T-helper 2 cell (primary cell): ENCODE data around the gene SCP2.

Experiments used
- DNase-seq, 5 experiments: peaks; one replicate each; pipeline versions ENCODE4 v3.0.0 to v3.0.0-alpha.2; 2012 to 2022
- total RNA-seq, 2 donors: gene quantifications; one replicate each; lab custom pipeline; 2026; lab: John Stamatoyannopoulos, UW

SCP2 gene
- total RNA-seq, result 27.1 to 61.9 reads per million in 2 donors

GRCh38 chr1:52927212-52928014 lies at the start of gene SCP2:
Gene SCP2 (plus strand): TSS chr1:52927276. CDS start chr1:52927397, 121 bp downstream.
- peak; percentile 54 to 83 (median 62) for DNase-seq

GRCh38 chr1:52877554-52877953 lies 49.5 kb upstream of the SCP2 start:
- no peak for DNase-seq

GRCh38 chr1:52880206-52880605 lies 46.9 kb upstream of the SCP2 start:
- no peak for DNase-seq

DNA sequence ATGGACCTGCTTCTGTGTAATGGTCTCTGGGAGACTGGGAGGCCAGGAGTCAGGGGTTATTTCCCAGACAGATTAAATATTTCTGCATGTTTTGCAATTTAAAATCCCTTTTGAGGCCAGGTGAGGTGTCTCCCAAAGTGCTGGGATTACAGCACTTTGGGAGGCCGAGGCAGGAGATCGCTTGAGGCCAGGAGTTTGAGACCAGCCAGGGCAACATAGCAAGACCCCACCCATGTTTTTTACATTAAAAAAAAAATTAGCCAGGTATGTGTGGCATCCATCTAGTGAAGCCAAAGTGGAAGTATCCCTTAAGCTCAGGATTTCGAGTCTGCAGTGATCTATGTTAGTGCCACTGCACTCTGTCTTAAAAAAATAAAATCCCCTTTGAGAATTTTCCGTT lies 39.6 kb upstream of the SCP2 start:
- DNase-seq, result no peak

- DNase-seq, result no peak
These were observed 34.5 kb upstream of the SCP2 start for GRCh38 chr1:52892424-52893215.

DNA sequence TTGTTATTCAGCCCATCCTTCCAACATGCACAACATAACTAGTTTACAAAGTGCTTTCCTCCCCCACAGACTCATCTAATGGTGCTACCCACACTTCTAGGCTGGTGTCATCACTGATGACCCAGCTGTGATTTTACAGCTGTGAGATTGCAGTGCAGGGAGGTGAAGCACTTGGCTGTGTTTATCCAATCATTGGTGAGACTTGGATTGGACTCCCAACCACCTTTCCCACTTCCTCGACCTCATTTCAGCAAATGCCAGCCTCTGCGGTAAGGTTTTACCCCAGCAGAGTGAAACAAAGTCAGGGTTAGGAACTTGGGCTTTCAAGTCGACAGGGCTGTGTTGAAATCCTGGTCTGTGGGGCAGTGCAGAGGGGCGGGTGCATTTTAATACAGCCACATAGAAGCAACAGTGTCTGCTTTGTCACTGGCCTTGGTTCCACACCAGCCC lies 27.6 kb upstream of the SCP2 start:
- DNase-seq, result no peak

GRCh38 chr1:52900402-52900801 lies 26.7 kb upstream of the SCP2 start:
- DNase-seq, result no peak

GRCh38 chr1:52901384-52901783 lies 25.7 kb upstream of the SCP2 start:
- no peak for DNase-seq

- DNase-seq, result no peak
These were observed 22.7 kb upstream of the SCP2 start for GRCh38 chr1:52904208-52904926.

GRCh38 chr1:52904927-52905698 lies 22.0 kb upstream of the SCP2 start:
- peak in 1 of 5 experiments; percentile 55 for DNase-seq

DNA sequence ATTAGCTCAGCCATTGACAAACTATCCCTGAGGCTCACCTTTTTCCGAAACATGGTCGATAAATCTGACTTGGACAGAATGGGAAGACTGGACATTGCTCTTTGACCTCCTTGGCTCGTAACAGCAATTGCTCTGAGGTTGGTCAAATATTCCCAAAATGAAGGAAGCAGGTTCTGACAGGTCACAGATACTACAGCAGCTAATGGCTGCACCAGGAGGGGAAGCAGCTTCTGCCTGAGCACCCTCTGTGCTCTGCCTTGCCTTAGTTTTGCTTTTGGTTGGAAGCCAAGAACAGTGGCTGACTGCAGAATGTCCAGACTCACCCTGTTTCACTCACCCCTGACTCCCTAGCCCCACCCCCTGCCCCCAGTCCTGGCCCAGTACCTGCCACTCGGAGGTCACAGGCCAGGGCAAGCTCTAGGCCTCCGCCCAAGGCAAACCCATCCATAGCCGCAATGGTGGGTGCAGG lies 20.9 kb upstream of the SCP2 start:
- no peak for DNase-seq

DNA sequence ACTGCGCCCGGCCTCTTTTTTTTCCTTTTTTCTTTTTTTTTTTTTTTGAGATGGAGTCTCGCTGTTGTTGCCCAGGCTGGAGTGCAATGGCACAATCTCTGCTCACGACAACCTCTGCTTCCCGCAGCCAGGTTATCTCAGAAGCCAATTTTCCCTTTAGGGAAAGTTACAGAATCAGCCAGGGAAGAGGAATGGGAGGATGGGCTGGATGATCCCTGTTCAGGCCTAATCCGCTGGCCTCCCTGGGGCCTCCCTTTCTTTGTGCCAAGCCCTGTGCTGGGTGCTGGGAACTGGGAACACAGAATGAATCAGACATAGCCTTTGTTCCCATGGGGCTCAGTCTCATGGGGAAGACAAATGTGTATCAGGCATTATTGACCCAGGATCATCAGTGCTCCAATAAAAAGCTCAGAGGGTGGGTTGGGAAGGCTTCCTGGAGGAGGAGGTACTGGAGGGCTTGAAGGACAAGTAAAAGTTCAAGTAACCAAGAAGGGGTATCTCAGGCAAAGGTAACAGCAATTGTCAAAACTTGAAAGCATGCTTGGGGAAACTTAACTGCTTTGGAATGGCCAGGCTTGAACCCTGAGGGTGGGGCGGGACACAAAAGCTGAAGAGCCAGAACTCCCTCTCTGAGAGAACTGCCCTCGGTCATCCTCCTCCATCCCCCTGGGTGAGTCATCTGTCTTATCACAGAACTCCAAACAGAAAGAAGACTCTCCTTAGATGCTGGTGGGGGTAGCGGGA lies 19.8 kb upstream of the SCP2 start:
- DNase-seq, result no peak

GRCh38 chr1:52907812-52908153 lies 19.3 kb upstream of the SCP2 start:
- no peak for DNase-seq

- DNase-seq, result no peak
These were observed 15.5 kb upstream of the SCP2 start for GRCh38 chr1:52911541-52911940.

DNA sequence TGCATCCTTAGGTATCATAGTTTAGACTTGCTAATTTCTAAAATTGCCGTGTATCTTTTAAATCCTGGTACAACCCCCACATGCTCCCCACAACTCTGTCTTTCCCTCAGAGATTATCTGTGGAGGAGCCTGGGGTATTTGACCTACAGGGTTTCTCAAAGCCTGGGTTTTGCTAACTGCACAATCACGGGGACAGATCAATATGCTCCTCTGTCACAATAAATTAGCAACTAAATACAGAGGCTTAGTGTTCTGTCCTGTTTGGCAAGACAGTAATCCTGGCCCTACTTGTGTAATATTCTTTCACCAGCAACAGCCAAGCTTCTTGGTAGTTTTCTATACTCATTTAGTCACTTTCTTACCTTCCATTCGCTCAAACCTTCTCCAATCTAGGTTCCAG lies 14.1 kb upstream of the SCP2 start:
- no peak for DNase-seq

- DNase-seq, result peak in 1 of 5 experiments; percentile 24
These were observed 13.5 kb upstream of the SCP2 start for GRCh38 chr1:52913537-52913936.

DNA sequence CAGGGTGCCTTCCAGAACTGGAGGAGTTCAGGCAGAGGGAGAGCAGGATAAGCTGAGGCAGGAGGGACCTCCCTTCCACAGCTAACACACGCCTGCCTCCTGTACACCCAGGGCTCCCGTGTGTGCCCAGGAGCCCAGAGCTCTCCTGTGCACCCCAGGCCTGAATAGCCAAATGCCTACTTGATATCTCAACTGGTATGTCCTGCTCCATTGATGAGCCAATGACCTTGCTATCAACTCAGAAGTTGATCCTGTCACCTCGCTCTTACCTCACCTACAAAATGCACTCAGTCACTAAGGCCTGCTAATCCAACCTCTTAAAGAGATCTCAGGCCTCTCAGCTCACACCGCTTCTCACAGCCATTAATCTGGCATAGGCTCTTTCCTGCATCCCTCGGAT lies 12.6 kb upstream of the SCP2 start:
- DNase-seq, result no peak

- DNase-seq, result no peak
These were observed 11.7 kb upstream of the SCP2 start for GRCh38 chr1:52915211-52915854.

DNA sequence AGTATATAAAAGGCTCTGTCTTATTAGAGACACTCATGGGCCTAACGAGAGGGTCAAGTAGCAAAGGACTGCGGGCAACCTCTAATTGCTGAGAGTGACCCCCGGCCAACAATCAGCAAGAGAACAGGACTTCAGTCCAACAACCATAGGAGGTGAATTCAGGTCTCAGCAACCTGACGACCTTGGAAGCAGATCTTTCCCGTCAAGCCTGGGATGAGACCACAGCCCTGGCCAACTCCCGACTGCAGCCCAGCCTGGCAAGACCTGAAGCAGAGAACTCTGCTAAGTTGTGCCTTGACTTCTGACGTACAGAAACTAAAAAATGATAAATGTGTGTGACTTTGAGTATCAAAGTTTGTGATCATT lies 11.2 kb upstream of the SCP2 start:
- no peak for DNase-seq

DNA sequence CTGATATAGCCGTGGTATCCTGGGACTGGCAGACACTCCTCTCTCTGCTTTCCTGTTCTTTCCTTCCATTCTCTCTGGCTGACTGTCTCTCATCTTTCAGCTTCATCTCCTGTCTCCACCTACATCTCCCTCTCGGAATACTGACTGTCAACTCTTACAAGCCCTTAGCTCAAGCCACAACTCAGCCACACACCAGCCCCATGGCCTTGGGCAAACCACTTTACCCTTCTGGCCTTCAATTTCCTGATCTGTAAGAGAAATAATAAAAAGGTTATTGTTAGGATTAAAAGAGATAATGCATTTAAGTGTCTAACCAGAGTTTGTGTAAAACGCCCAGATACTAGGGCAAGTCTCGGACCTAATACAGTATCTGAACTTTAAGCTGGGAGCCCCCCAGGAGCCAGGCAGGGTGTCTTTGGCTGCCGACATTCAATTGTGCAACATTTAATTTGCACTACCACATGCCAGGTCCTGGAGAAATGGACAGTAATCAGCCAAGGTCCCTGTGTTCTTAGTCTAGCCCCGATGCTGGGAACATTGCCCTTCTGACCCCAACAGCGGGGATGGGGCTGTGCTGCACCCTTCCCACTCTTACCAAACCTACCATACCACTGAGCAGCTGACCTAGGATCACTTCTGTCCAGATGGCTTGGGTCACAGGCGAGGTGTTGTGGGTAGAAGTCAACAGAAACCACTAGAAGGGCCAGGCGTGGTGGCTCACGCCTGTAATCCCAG lies 10.7 kb upstream of the SCP2 start:
- DNase-seq, result no peak
